Measurements from ENCODE around the gene ZNF761.
"Not testable (repeated sequence)": the region's sequence is repeated elsewhere in the genome, so short reads cannot be mapped to it uniquely, and the experiment has no call there.

ZNF761 gene

DNA sequence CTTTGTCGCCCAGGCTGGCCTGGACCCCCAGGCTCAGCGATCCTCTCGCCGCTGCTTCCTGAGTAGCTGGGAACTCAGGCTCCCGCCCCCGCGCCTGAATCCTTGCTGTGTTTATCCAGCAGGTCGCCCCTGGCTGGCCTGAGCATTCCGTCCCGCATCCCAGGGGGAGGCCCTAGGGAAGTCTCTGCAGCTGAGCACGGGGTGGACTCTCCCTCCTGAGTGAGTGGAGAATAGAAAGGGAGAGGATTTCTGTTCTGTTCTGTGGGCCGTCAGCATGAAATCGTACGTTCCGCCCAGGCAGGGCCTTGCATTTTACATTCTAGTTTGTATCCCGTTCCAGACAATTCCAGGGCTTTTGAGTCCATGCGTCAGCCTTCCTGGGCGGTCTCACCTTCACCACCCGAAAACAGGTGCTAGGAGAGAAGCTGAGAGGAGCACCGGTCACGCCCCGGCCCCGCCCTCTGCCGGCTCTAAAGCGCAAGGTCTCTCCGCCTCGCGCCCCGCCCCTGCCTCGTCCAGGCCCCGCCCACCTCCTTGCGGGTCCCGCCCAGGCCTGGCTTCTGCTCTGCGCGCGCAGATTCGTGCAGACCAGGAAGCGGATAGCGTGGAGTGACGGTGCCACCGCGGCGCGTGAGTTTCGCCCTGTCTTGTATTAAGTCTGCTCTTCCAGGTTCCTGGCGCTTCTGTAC is at the start of gene ZNF761:
Gene ZNF761 (plus strand): TSS at position 586 of the 689 bp plus-strand sequence. CDS start 15,285 bp downstream, outside the sequence.
- DNase-seq, result peak; percentile 94

DNA sequence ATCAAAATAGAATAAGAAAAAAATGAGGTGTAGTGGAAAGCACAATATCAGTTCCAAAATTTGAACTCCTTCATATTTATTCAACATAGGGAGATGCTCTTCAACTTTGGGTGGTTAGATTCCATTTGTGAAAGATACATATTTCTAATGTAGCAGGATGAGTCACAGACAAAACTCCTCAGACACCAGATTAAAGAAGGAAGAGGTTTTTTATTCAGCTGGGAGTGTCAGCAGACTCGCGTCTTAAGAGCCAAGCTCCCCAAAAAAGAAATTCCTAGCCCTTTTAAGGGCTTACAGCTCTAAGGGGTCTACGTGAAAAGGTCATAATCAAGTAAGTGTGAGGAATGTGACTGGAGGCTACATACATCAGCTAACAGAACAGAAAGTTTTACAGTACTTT is 43.6 kb upstream of the ZNF761 start:
- DNase-seq, result no peak

DNA sequence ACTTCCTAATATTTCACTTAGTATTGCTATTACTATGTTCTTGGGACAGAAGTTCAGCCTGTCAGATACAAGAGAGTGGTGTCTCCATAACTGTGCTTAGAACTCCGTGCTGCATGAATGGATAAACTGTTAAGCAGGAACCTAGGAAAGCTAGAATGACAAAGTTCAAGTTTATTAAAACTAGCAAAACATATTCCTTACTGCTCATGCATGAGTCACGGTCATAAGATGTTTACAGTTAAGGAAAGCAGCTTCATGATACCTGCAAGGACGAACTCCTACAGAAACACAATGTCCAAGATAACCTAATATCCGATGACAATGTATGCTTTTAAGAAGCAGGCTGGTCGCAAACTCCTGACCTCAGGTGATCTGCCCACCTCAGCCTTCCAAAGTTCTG is 42.9 kb upstream of the ZNF761 start:
- no peak for DNase-seq

DNA sequence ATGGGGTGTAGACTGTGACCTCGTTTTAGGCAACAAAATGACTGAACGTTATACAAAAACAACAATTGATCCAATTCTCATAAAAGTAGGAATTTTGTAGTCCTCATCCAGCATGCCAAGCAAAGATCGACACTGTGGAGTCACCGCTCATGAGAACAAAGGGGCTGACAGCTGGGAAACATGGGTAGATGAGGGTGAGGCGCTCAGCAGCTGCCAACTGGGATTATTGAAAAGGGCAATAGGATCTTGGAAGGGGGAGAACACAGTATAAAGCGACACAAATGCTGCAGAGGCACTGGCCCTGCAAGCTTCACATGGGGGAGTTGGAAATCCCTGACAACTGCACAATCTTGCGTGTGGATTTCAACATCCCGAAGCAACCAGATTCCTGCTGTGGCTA is 42.2 kb upstream of the ZNF761 start:
- no peak for DNase-seq

DNA sequence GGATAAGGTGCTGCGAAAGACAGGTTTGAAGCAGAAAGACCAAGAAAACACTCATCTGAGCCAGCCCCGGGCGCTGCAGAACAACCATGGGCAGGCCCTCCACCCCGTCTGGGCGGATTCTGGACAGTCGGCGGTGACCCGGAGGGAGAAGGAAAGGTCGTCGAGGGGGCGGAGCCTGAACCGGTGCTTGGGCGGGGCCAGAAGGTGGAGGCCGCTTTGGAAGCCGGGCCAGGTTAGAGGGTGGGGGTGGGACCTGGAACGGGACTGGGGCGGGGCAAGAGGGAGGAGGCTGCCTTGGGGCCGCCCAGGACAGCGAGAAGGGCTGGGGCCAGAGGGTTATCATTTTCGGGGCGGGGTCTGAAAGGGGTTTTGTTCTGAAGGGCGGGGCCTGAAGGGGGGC is 41.8 kb upstream of the ZNF761 start:
- DNase-seq, result no peak

DNA sequence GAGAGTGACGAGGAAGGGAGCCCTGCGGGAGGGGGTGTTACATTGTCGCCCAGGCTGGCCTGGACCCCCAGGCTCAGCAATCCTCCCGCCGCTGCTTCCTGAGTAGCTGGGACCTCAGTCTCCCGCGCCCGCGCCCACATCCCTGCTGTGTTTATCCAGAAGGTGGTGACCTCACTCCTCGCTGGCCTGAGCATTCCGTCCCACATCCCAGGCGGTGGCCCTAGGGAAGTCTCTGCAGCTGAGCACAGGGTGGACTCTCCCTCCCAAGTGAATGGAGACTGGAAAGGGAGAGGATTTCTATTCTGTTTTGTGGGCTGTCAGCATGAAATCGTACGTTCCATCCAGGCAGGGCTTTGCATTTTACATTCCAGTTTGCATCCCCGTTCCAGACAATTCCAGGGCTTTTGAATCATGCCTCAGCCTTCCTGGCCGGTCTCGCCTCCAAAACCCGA is 37.2 kb upstream of the ZNF761 start:
- DNase-seq, result no peak

DNA sequence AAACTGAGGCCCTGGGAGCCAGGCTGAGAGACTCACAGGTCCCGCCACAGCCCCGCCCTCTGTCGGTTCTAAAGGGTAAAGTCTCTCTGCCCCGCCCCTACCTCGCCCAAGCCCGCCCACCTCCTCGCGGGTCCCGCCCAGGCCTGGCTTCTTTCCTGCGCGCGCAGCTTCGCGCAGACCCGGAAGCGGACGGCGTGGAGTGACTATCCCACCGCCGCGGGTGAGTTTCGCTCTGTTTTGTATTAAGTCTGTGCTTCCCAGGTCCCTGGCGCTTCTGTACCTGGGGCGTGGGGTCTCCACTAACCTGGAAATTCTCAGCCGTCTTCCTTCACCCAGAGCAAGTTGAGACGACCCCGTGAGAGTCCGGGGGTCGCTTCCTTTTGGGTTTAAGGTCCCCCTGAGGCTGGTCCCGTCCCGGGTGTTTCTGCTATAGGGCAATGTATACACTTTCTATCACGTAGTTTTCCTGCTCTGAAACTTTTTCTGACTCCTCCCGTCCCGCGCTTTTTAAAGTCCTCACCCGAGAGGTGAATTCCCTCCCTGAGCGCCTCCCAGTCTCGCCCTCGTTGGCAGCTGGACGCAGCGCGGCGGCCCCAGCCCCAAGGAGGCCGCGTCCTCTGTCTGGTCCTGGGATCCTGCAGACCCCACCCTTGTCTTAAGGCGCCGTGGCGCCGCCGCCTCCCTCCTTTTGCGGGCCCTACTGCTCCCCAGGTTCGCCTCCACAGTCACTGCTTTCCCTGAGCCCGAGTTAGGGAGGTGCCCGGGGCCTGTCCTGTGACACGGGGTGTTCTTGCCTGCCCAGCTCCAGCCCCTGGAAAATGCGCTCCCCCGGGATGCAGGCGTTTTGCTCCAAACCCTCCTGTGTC is 36.6 kb upstream of the ZNF761 start, which contains the start of gene ZNF765:
Gene ZNF765 (plus strand): TSS at position 176 of the 866 bp plus-strand sequence. CDS start 2,867 bp downstream, outside the sequence.
- peak; percentile 81 for DNase-seq

DNA sequence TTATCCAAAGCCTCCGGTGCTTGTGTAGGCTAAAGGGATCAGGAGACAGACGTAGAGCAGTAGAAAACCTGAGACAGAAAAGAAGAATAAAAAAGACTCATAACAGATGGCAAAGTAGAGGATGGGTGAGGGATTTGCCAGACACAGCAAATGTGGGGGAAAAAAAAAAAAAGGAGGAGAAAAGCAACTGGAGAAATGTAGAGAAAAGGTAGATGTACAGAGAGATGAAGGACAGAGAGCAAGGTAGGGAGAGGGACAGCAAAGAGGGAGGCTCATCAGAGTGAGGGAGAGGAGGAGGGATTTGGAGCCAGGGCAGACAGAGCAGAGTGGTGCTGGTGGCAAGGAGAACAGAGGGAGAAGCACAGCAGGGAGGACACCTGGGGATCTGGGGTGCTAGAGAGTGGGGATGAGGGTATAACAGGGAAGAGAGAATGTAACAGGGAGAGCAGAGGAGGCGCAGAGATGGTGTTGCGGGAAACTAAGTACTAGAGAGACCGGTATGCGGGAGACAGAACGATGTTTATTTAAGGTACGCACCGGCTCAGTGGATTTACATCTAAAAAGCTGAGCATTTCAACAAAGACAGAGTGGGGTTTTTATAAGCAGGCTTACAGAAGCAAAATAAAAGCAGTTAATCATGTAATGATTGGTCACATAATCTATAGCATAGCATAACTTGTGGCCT is 35.8 kb upstream of the ZNF761 start:
- not testable (repeated sequence) for DNase-seq

DNA sequence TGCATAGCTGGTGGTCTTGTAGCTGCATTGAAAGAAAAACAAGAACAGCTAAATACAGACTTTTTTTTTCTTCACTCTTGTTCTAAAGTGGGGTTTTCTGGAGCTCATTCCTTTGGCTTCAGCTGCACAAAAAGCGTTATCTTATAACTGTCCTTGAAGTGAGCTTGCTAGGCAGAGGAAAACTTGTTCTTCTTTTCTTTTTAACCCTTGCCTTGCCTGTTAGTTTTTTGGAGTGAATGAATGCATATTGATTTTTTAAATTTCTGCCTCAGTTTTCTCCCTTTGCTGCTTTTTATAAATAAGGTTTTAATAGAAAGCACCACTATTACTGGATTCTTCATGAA is 35.3 kb upstream of the ZNF761 start:
- DNase-seq, result no peak

DNA sequence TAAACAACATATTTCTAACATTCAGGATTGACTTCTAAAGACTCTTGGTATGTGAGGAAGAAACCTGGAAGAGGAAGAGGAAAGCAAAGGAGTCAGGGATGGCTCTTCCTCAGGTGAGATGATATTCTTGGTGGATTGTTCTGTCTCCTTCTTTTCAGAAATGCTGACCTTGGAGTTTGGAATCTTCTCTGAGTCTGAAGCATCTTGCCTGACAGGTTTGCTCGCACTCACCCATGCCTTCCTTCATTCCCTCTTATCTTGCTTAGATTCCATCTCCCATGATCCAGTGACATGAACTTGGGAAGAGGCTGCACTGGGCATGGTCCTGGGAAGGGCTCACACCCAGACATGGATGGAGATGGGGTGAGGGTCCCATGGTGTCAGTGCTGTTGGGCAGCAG is 33.9 kb upstream of the ZNF761 start:
- DNase-seq, result not testable (repeated sequence)

DNA sequence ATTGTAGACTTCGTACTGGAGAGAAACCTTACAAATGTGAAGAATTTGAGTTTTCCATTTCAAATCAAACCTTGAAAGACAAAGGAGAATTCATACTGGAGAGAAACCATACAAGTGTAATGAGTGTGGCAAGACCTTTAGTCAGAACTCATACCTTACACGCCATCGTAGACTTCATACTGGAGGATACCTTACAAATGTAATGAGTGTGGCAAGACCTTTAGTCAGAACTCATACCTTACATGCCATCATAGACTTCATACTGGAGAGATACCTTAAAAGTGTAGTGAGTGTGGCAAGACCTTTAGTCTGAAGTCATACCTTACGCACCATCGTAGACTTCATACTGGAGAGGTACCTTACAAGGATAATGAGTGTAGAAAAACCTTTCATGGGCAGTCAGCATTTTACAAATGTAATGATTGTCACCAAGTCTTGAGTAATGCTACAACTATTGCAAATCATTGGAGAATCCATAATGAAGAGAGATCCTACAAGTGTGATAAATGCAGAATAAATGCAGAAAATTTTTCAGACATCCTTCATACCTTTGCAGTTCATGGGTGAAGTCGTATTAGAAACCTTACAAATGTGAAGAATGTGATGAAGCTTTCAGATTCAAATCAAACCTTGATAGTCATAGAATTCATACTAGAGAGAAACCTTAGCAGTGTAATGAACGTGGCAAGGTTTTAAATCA is 22.1 kb upstream of the ZNF761 start:
- no peak for DNase-seq

DNA sequence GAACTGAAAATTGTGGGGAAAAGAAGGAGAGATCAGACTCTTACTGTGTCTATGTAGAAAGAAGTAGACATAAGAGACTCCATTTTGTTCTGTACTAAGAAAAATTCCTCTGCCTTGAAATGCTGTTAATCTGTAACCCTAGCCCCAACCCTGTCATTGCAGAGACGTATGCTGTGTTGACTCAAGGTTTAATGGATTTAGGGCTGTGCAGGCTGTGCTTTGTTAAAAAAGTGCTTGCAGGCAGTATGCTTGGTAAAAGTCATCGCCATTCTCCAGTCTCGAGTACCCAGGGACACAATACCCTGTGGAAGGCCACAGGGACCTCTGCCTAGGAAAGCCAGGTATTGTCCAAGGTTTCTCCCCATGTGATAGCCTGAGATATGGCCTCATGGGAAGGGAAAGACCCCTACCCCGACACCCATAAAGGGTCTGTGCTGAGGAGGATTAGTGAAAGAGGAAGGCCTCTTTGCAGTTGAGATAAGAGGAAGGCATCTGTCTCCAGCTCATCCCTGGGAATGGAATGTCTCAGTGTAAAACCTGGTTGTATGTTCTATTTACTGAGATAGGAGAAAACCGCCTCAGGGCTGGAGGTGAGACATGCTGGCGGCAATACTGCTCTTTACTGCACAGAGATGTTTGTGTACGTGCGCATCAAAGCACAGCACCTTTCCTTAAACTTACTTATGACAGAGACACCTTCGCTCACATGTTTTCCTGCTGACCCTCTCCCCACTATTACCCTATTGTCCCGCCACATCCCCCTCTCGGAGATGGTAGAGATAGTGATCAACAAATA is 11.1 kb upstream of the ZNF761 start:
- DNase-seq, result not testable (repeated sequence)

DNA sequence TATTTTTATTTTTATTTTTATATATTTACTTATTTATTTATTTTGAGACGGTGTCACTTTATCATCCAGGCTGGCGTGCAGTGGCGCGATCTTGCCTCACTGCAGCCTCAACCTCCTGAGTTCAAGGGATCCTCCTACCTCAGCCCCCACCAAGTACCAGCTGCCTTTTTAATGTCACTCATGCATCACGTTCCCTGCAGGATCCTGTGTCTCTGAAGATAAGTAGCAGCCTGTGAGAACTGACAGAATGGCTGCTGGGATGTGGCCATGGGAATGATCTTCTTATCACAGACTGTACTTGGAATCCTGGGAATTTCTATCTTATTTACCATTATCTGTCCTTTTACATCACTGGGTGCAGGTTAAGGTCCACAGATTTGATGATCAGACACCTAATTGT is 9.2 kb upstream of the ZNF761 start:
- peak; percentile 61 for DNase-seq

DNA sequence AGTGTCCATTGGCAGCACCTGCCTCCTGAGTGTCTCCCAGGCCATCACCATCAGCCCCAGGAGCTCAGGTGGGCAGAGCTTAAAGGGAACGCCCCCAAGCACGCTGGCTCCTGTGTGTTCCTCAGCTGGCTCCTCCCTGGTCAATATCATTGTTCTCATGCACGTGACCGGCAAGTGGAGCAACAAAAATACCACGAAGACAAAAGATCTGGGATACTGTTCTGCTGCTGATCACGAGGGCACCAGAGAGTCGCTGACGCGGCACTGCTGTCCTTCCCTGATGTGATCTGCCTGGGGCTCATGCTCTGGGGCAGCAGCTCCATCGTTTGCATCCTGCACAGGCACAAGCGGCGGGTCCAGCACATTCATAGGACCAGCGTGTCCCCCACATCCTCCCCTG is 8.7 kb upstream of the ZNF761 start:
- peak; percentile 65 for DNase-seq

DNA sequence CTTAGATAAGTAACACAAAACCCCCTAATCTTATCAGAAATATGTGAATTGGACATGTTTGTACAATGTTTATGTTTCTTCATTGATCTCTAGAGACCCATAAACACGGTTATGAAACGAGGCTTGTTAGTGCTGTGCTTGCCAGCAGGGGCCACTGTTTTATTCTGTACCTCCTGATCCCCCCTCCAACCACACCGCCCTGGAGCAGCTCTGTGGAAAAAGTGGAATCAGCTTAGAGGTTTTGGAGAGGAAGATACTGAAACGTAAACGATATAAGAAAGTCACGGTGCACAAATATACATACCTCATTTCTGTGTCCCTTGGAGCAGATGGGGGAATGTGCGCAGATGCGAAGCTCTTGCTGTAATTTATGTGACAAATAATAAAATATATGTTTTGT is 8.1 kb upstream of the ZNF761 start:
- DNase-seq, result peak; percentile 40

DNA sequence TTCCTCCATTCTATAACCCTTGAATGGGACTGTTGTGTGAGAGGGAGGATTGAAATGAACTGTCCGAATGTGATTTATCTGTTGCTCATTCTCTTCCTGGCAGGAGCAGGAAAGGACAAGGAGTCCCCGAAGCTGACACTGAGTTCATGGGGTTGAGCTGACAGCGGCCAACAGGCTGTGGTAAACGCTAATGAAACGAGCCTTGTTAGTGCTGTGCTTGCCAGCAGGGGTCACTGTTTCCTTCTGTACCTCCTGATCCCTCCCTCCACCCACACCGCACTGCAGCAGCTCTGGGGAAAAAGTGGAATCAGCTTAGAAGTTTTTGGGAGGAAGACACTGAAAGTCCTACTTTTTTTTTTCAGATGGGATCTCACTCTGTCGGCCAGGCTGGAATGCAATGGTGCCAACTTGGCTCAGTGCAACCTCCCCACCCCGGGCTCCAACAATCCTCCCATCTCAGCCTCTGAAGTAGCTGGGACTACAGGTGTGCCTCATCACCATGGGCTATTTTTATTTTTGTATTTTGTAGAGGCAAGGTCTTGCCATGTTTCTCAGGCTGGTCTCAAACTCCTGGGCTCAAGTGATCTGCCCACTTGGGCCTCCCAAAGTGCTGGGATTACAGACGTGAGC is 6.7 kb upstream of the ZNF761 start:
- DNase-seq, result peak; percentile 46

DNA sequence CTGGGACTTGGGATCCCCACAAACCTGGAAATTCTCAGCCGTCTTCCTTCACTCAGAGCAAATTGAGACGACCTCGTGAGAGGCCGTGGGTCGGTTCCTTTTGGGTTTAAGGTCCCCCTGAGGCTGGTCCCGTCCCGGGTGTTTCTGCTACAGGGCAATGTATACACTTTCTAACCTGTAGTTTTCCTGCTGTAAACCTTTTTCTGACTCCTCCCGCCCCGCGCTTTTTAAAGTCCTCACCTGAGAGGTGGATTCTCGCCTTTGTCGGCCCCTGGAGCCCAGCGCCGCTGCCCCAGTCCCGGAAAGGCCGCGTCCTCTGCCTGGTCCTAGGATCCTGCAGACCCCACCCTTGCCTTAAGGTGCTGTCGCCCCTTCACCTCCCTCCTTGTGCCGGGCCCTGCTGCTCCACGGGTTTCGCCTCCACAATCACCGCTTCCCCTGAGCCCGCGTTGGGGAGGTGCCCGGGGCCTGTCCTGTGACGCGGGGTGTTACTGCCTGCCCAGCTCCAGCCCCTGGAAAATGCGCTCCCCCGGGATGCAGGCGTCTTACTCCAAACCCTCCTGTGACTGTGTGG is 391 bp downstream of the ZNF761 start:
- peak; percentile 1 for DNase-seq

DNA sequence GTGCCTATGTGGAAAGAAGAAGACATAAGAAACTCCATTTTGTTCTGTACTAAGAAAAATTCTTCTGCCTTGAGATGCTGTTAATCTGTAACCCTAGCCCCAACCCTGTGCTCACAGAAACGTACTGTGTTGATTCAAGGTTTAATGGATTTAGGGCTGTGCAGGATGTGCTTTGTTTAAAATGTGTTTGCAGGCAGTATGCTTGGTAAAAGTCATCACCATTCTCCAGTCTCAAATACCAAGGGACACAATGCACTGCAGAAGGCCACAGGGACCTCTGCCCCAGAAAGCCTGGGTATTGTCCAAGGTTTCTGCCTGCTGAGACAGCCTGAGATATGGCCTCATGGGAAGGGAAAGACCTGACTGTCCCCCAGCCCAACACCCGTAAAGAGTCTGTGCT is 12.0 kb downstream of the ZNF761 start:
- DNase-seq, result not testable (repeated sequence)

DNA sequence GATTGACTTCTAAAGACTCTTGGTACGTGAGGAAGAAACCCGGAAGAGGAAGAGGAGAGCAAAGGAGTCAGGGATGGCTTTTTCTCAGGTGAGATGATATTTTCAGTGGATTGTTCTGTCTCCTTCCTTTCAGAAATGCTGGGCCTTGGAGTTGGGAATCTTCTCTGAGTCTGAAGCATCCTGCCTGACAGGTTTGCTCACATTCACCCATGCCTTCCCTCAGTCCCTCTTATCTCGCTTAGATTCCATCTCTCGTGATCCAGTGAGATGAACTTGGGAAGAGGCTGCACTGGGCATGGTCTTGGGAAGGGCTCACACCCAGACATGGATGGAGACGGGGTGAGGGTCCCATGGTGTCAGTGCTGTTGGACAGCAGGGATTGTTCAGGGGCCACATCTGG is 15.4 kb downstream of the ZNF761 start:
- not testable (repeated sequence) for DNase-seq

DNA sequence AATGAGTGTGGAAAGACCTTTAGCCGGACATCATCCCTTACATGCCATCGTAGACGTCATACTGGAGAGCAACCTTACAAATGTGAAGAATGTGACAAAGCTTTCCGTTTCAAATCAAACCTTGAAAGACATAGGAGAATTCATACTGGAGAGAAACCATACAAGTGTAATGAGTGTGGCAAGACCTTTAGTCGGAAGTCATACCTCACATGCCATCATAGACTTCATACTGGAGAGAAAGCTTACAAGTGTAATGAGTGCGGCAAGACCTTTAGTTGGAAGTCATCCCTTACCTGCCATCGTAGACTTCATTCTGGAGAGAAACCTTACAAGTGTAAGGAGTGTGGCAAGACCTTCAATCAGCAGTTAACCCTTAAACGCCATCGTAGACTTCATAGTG is 24.0 kb downstream of the ZNF761 start:
- DNase-seq, result no peak

DNA sequence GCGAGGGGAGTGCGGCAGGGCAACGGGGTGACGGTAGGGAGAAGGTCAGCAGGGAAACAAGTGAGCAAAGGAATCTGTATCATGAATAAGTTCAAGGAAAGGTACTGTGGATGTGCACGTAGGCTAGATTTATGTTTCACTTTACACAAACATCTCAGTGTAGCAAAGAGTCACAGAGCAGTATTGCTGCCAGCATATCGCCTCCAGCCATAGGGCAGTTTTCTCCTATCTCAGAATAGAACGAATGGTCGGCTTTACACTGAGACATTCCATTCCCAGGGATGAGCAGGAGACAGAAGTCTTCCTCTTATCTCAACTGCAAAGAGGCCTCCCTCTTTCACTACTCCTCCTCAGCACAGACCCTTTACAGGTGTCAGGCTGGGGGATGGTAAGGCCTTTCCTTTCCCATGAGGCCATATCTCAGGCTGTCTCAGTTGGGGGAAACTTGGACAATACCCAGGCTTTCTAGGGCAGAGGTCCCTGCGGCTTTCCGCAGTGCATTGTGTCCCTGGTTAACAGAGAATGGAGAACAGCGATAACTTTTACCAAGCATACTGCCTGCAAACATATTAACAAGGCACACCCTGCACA is 28.4 kb downstream of the ZNF761 start:
- not testable (repeated sequence) for DNase-seq

Data from NCI-H345 (cell line).